Measurements from ENCODE around the gene MAP2K6. TPM values are rescaled to one million over a fixed set of nuclear protein-coding genes. Genes with fewer than 3 reads are reported as not detected.

MAP2K6 gene
- total RNA-seq, 8 experiments from 2014 or later = 6.1 to 22.5 (median 15.1) TPM

GRCh38 chr17:69539274-69539673 is 124.8 kb downstream of the MAP2K6 start:
- in situ Hi-C loops (cut with MboI; ENCODE audit: low pct_unique_long_range_greater_than_20kb in 2 of 9, low sequenced_read_pairs in 9 of 9, unreplicated experiment in 9 of 9) = loop anchor here in 1 of 9 experiments (25.0 kb wide), 1 partner anchor 998 kb away; no protein-coding TSS in a partner anchor
- no peak for ATAC-seq (replicated peaks in 6 of 8)

GRCh38 chr17:69539781-69540319 is 125.4 kb downstream of the MAP2K6 start:
- peak in 6 of 8 experiments; percentile 23 to 58 (median 41) for ATAC-seq (replicated peaks in 6 of 8)
- no peak overlapping the region for H3K4me3 ChIP-seq

More at GRCh38 chr17:69539274-69539673, 124.8 kb downstream of the MAP2K6 start:
- Histone ChIP-seq H3K4me3 (no peak overlapping the region), H3K4me1 (replicated peaks in 1 of 2) (no peaks in the 10 kb centered on the region), H3K27ac (no peak overlapping the region)
- WGBS, 10 experiments = 33 to 85% (median 80%) methylated on average over 1 to 2 of the region's 2 CpGs; no CpG with 5 or more reads in 1 of the 10 experiments

GRCh38 chr17:69540356-69540755 is 125.9 kb downstream of the MAP2K6 start:
- 20 to 100% (median 90%) methylated on average over 1 to 2 of the region's 2 CpGs; no CpG with 5 or more reads in 1 of the 10 experiments for WGBS, 10 experiments
- ATAC-seq (replicated peaks in 6 of 8) = no peak
- no peak overlapping the region for H3K27ac ChIP-seq

More at GRCh38 chr17:69539781-69540319, 125.4 kb downstream of the MAP2K6 start:
- in situ Hi-C loops (cut with MboI; ENCODE audit: low pct_unique_long_range_greater_than_20kb in 2 of 9, low sequenced_read_pairs in 9 of 9, unreplicated experiment in 9 of 9) = loop anchor here in 1 of 9 experiments (25.0 kb wide), 1 partner anchor 997 kb away; no protein-coding TSS in a partner anchor
- WGBS, 10 experiments = 20 to 83% (median 56%) methylated on average over 1 to 4 of the region's 4 CpGs; no CpG with 5 or more reads in 1 of the 10 experiments
- Histone ChIP-seq H3K4me1 (replicated peaks in 1 of 2) (no peaks in the 10 kb centered on the region), H3K27ac (no peak overlapping the region)

GRCh38 chr17:69547230-69547629 is 132.7 kb downstream of the MAP2K6 start:
- Histone ChIP-seq H3K4me1 (replicated peaks in 1 of 2) (no peaks in the 10 kb centered on the region), H3K27ac (no peak overlapping the region), H3K4me3 (no peak overlapping the region)
- no peak for ATAC-seq (replicated peaks in 6 of 8)
- 40 to 100% (median 83%) methylated on average over 1 to 3 of the region's 3 CpGs; no CpG with 5 or more reads in 2 of the 10 experiments for WGBS, 10 experiments
- in situ Hi-C loops (cut with MboI; ENCODE audit: low pct_unique_long_range_greater_than_20kb in 2 of 9, low sequenced_read_pairs in 9 of 9, unreplicated experiment in 9 of 9) = loop anchor here in 1 of 9 experiments (25.0 kb wide), 1 partner anchor 990 kb away; no protein-coding TSS in a partner anchor

More at GRCh38 chr17:69540356-69540755, 125.9 kb downstream of the MAP2K6 start:
- H3K4me3 ChIP-seq = no peak overlapping the region
- no peaks in the 10 kb centered on the region for H3K4me1 ChIP-seq (replicated peaks in 1 of 2)
- in situ Hi-C loops (cut with MboI; ENCODE audit: low pct_unique_long_range_greater_than_20kb in 2 of 9, low sequenced_read_pairs in 9 of 9, unreplicated experiment in 9 of 9) = loop anchor here in 1 of 9 experiments (25.0 kb wide), 1 partner anchor 997 kb away; no protein-coding TSS in a partner anchor

- Histone ChIP-seq H3K4me1 (replicated peaks in 1 of 2) (no peaks in the 10 kb centered on the region), H3K4me3 (no peak overlapping the region), H3K27ac (no peak overlapping the region)
- ATAC-seq (replicated peaks in 6 of 8) = no peak
- in situ Hi-C loops (cut with MboI; ENCODE audit: low pct_unique_long_range_greater_than_20kb in 2 of 9, low sequenced_read_pairs in 9 of 9, unreplicated experiment in 9 of 9) = loop anchor here in 1 of 9 experiments (25.0 kb wide), 1 partner anchor 989 kb away; no protein-coding TSS in a partner anchor
- 56 to 100% (median 87%) methylated on average over 2 to 3 of the region's 3 CpGs; no CpG with 5 or more reads in 1 of the 10 experiments for whole genome bisulfite sequencing, 10 experiments
Measured at GRCh38 chr17:69547947-69548346, 133.4 kb downstream of the MAP2K6 start.

GRCh38 chr17:69551212-69552010 is 136.9 kb downstream of the MAP2K6 start:
- Histone ChIP-seq H3K27ac (no peak overlapping the region), H3K4me3 (no peak overlapping the region), H3K4me1 (replicated peaks in 1 of 2) (no peaks in the 10 kb centered on the region)
- WGBS, 10 experiments = 80 to 100% (median 100%) methylated on average over 1 of the region's 1 CpG; no CpG with 5 or more reads in 6 of the 10 experiments
- in situ Hi-C loops (cut with MboI; ENCODE audit: low pct_unique_long_range_greater_than_20kb in 2 of 9, low sequenced_read_pairs in 9 of 9, unreplicated experiment in 9 of 9) = loop anchor here in 4 of 9 experiments (25.0 kb wide), 3 partner anchors 611 to 1086 kb away; partner anchors contain the start of gene KCNJ2 (in 2 of the 4)
- ATAC-seq (replicated peaks in 6 of 8) = no peak

- Histone ChIP-seq H3K27ac (no peak overlapping the region), H3K4me1 (replicated peaks in 1 of 2) (no peaks in the 10 kb centered on the region), H3K4me3 (no peak overlapping the region)
- ATAC-seq (replicated peaks in 6 of 8) = no peak
- in situ Hi-C loops (cut with MboI; ENCODE audit: low pct_unique_long_range_greater_than_20kb in 2 of 9, low sequenced_read_pairs in 9 of 9, unreplicated experiment in 9 of 9) = loop anchor here in 4 of 9 experiments (25.0 kb wide), 3 partner anchors 609 to 1084 kb away; partner anchors contain the start of gene KCNJ2 (in 2 of the 4)
- WGBS, 10 experiments = 20 to 100% (median 88%) methylated on average over 1 to 5 of the region's 5 CpGs; no CpG with 5 or more reads in 1 of the 10 experiments
Measured at GRCh38 chr17:69552986-69553667, 138.6 kb downstream of the MAP2K6 start.

- Histone ChIP-seq H3K4me3 (no peak overlapping the region), H3K27ac (no peak overlapping the region), H3K4me1 (replicated peaks in 1 of 2) (no peaks in the 10 kb centered on the region)
- WGBS, 10 experiments = 0 to 100% (median 49%) methylated on average over 1 to 2 of the region's 2 CpGs; no CpG with 5 or more reads in 4 of the 10 experiments
- no peak for ATAC-seq (replicated peaks in 6 of 8)
- in situ Hi-C loops (cut with MboI; ENCODE audit: low pct_unique_long_range_greater_than_20kb in 2 of 9, low sequenced_read_pairs in 9 of 9, unreplicated experiment in 9 of 9) = loop anchor here in 4 of 9 experiments (25.0 kb wide), 3 partner anchors 607 to 1082 kb away; partner anchors contain the start of gene KCNJ2 (in 2 of the 4)
Measured at GRCh38 chr17:69555056-69555455, 140.6 kb downstream of the MAP2K6 start.

GRCh38 chr17:69557339-69557738 is 142.8 kb downstream of the MAP2K6 start:
- ATAC-seq (replicated peaks in 6 of 8) = no peak
- H3K27ac ChIP-seq = no peak overlapping the region

GRCh38 chr17:69558796-69559195 is 144.3 kb downstream of the MAP2K6 start:
- no peak for ATAC-seq (replicated peaks in 6 of 8)
- Histone ChIP-seq H3K27ac (no peak overlapping the region), H3K4me3 (no peak overlapping the region), H3K4me1 (replicated peaks in 1 of 2) (no peaks in the 10 kb centered on the region)
- in situ Hi-C loops (cut with MboI; ENCODE audit: low pct_unique_long_range_greater_than_20kb in 2 of 9, low sequenced_read_pairs in 9 of 9, unreplicated experiment in 9 of 9) = loop anchor here in 4 of 9 experiments (25.0 kb wide), 3 partner anchors 604 to 1079 kb away; partner anchors contain the start of gene KCNJ2 (in 2 of the 4)
- WGBS, 10 experiments = 20 to 100% (median 86%) methylated on average over 1 to 6 of the region's 6 CpGs

More at GRCh38 chr17:69557339-69557738, 142.8 kb downstream of the MAP2K6 start:
- WGBS, 10 experiments = 17 to 100% (median 73%) methylated on average over 1 to 3 of the region's 3 CpGs
- in situ Hi-C loops (cut with MboI; ENCODE audit: low pct_unique_long_range_greater_than_20kb in 2 of 9, low sequenced_read_pairs in 9 of 9, unreplicated experiment in 9 of 9) = loop anchor here in 4 of 9 experiments (25.0 kb wide), 3 partner anchors 605 to 1080 kb away; partner anchors contain the start of gene KCNJ2 (in 2 of the 4)
- Histone ChIP-seq H3K4me1 (replicated peaks in 1 of 2) (no peaks in the 10 kb centered on the region), H3K4me3 (no peak overlapping the region)

- no peaks in the 10 kb centered on the region for H3K4me1 ChIP-seq (replicated peaks in 1 of 2)
- H3K27ac ChIP-seq = no peak overlapping the region
- no peak overlapping the region for H3K4me3 ChIP-seq
- in situ Hi-C loops (cut with MboI; ENCODE audit: low pct_unique_long_range_greater_than_20kb in 2 of 9, low sequenced_read_pairs in 9 of 9, unreplicated experiment in 9 of 9) = loop anchor here in 5 of 9 experiments (10.0 to 25.0 kb wide), 4 partner anchors 601 to 1076 kb away; partner anchors contain the start of gene KCNJ2 (in 2 of the 5)
- WGBS, 10 experiments = 7 to 100% (median 81%) methylated on average over 1 to 3 of the region's 3 CpGs; no CpG with 5 or more reads in 3 of the 10 experiments
- no peak for ATAC-seq (replicated peaks in 6 of 8)
Measured at GRCh38 chr17:69560987-69561441, 146.5 kb downstream of the MAP2K6 start.

GRCh38 chr17:69561462-69561861 is 147.0 kb downstream of the MAP2K6 start:
- in situ Hi-C loops (cut with MboI; ENCODE audit: low pct_unique_long_range_greater_than_20kb in 2 of 9, low sequenced_read_pairs in 9 of 9, unreplicated experiment in 9 of 9) = loop anchor here in 5 of 9 experiments (10.0 to 25.0 kb wide), 4 partner anchors 601 to 1076 kb away; partner anchors contain the start of gene KCNJ2 (in 2 of the 5)
- Histone ChIP-seq H3K4me1 (replicated peaks in 1 of 2) (no peaks in the 10 kb centered on the region), H3K27ac (no peak overlapping the region), H3K4me3 (no peak overlapping the region)
- WGBS, 10 experiments = 0 to 100% (median 58%) methylated on average over 2 to 3 of the region's 3 CpGs; no CpG with 5 or more reads in 3 of the 10 experiments
- no peak for ATAC-seq (replicated peaks in 6 of 8)
